Endothelial cell of hepatic sinusoid (primary cell): ENCODE results near the gene ELMO1.
"Not testable (repeated sequence)": the region's sequence is repeated elsewhere in the genome, so short reads cannot be mapped to it uniquely, and the experiment has no call there.

Source experiments
- in situ Hi-C: cut with HindIII; loops from 2 replicates; pipeline ENCODE4 v1.10.0; 2017; ENCODE audit warnings: low sequenced_read_pairs

ELMO1 gene

GRCh38 chr7:37174460-37174859 lies 274.2 kb downstream of the ELMO1 start:
- in situ Hi-C loops: no loop called here

DNA sequence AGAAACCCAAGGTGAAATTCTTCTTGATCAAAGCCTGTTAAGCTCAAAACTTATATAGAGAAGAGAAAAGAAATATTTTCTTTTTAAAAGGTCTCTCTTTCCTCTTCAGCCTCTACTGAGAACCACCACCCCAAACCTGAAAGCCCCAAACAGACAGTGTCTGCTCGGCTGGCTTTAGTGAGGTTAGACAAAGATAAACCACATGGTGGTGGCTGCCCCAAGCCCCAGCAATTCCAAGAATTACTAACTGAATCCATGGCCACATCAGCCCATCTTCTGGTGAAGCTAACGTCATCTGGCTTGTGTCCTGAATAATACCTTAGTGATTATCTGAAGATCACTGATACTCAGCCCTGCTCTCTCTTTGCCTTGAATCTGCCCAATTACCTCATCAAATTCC lies 275.0 kb downstream of the ELMO1 start:
- in situ Hi-C loops: no loop called here

DNA sequence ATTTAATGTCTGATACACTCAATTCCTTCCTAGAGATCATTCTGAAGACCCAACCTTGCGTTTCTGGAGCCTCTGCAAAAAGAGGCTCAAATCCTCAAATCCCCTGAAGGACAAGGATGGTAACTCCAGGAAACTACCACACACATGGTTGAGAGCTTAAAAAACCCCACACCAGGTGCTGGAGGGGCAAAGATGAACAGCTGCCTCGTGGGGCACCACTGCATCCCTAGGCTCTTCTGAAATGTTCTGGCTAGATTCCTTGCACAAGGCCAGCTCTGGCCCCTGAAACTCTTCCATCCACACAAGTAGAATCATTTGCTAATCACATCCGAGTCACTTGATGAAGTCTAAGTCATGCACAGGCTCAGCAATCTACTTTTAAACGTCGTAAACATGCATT lies 286.6 kb downstream of the ELMO1 start:
- in situ Hi-C loops: no loop called here

- in situ Hi-C loops: no loop called here
These were observed 288.0 kb downstream of the ELMO1 start for GRCh38 chr7:37160656-37161055.

GRCh38 chr7:37153376-37153775 lies 295.3 kb downstream of the ELMO1 start:
- in situ Hi-C loops: no loop called here

GRCh38 chr7:37151741-37152413 lies 296.8 kb downstream of the ELMO1 start:
- in situ Hi-C loops: no loop called here

DNA sequence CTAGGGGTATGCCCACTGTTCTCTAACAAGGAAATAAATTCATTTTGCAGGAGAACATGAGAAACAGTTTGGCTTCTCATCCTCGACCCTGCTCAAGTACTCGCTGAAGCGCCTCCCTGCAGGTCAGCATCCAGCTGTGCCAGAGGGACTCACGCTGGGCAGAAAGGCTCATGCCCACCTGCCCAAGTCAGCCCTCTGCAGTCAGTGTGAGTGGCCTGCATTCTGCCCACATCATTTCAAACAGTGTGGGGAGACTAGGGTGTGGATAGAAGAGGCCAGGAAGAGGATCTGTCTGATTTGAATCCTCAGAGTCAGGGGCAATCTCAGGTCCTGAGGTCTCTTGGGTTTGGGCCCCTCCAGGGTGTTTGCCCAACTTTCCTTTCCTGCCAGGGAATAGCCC lies 297.8 kb downstream of the ELMO1 start:
- in situ Hi-C loops: no loop called here

GRCh38 chr7:37150180-37150579 lies 298.5 kb downstream of the ELMO1 start:
- in situ Hi-C loops: no loop called here

- in situ Hi-C loops: no loop called here
These were observed 298.9 kb downstream of the ELMO1 start for GRCh38 chr7:37149773-37150124.

- in situ Hi-C loops: no loop called here
These were observed 299.5 kb downstream of the ELMO1 start for GRCh38 chr7:37149051-37149772.

GRCh38 chr7:37145682-37146081 lies 303.0 kb downstream of the ELMO1 start:
- in situ Hi-C loops: no loop called here

DNA sequence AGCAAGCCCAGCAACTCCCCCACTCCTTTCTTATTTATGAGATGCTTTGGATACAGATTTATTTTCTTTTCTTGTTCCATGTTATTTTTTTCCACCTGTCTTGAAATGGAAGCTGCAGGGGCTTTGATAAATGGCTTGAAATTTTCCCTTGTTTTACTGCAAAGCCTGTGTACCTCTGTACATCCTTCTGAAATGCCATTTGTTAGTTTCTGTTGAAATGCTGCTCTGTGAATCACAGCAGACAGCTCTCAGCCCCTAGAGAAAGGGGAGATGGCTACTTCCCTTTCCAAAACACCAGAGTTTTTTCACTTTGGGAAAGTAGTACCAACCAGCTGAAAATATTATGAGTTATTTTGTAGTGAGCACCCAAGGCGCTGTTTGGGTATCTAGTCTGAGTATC lies 304.2 kb downstream of the ELMO1 start:
- in situ Hi-C loops: no loop called here

- in situ Hi-C loops: no loop called here
These were observed 305.7 kb downstream of the ELMO1 start for GRCh38 chr7:37142958-37143357.

- in situ Hi-C loops: no loop called here
These were observed 306.9 kb downstream of the ELMO1 start for GRCh38 chr7:37141742-37142141.

DNA sequence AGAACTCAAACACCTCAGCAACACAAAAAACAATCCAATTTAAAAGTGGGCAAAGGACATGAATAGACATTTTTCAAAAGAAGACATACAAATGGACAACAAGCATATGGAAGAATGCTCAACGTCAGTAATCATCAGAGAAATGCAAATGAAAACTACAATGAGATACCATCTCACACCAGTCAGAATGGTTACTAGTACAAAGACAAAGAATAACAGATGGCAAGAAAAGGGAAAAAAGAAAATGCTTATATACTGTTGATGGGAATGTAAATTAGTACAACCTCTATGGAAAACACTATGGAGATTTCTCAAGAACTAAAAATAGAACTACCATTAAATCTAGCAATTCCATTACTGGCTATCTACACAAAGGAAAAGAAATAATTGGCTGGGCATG lies 314.8 kb downstream of the ELMO1 start:
- in situ Hi-C loops: not testable (repeated sequence)

DNA sequence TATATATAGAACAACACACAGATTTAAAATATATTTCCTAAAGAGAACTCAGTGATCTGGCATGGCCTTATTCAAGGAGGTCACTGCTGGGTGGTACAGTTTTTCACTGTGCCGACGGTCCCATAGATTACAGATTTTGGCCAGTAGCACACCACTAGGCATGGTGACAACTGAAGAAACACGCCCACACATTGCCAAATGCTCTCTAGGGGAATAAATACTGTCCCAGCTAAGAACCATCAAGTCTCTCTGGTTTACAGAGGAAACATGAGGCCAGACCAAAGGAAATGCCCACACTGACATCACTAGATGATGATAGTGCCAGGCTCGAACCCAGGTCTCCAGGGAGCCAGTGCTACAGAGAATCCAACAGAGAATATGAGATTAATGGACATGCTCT lies 316.8 kb downstream of the ELMO1 start:
- in situ Hi-C loops: no loop called here

DNA sequence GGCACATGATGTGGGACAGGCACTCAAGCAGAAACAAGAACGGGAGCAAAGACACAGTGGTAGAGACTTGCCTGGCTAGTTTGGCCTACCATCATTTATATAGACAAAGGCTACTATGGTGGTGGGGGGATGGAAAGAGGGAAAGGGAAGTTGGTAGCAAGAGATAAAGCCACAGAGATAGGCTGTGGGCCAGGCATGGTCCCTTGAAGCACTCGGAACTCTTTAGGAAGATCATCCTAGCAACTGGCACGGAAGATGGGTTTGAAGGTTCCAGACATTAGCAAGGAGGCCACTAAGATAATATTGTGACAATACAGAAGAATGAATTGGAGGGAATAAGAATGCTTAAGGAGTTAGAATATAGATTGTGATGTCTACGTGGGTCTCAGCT lies 319.6 kb downstream of the ELMO1 start:
- in situ Hi-C loops: no loop called here

GRCh38 chr7:37128327-37129034 lies 320.2 kb downstream of the ELMO1 start:
- in situ Hi-C loops: no loop called here

DNA sequence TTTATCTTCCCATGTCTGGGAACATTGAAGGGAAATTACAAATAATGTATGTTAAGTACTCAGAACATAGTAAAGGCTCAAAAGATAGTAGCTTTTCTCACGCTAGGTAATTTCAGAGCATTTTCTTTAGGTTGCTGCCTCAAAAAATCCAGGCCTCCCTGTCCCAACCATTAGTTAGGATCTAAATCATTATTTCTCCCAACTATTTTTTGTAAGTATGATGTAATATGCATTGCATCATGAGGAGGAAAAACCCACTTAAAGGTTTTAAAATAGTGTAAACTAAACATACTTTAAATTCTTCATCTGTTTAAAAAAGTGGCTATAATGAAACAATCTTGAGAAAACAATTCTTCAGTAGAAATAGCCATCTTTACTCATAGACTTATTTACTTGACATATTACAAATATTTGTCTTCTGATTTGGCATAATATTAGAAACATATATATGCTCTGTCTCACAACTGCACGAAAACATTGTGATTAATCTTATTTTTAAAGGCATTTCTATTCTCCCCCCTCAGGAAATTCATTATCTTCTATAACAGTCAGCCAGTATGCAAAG lies 329.3 kb downstream of the ELMO1 start:
- in situ Hi-C loops: no loop called here

GRCh38 chr7:37118004-37118403 lies 330.7 kb downstream of the ELMO1 start:
- in situ Hi-C loops: no loop called here

GRCh38 chr7:37117292-37117691 lies 331.4 kb downstream of the ELMO1 start:
- in situ Hi-C loops: no loop called here
